GM21576 (cell line): ENCODE data around the gene C2.
"Not testable (repeated sequence)": the region's sequence is repeated elsewhere in the genome, so short reads cannot be mapped to it uniquely, and the experiment has no call there.

Experiments used
- ATAC-seq: cut with Tn5 transposase; IDR thresholded peaks from one replicate; pipeline ENCODE4 v1.9.1; 2021; ENCODE audit warnings: mild to moderate bottlenecking, moderate library complexity; ENCODE audit not compliant: unreplicated experiment

Gene C2

GRCh38 chr6:31972709-31973350 is 45.3 kb downstream of the C2 start:
- ATAC-seq: no peak

GRCh38 chr6:31976065-31976464 is 48.5 kb downstream of the C2 start:
- not testable (repeated sequence) for ATAC-seq

GRCh38 chr6:31977816-31978431 is 50.4 kb downstream of the C2 start:
- no peak for ATAC-seq

- ATAC-seq: no peak
Measured at GRCh38 chr6:31978831-31979230, 51.3 kb downstream of the C2 start.

- ATAC-seq: no peak
Measured at GRCh38 chr6:31979238-31979898, 51.9 kb downstream of the C2 start.

- ATAC-seq: not testable (repeated sequence)
Measured at GRCh38 chr6:31980195-31980876, 52.8 kb downstream of the C2 start.

GRCh38 chr6:31980998-31981397 is 53.5 kb downstream of the C2 start:
- not testable (repeated sequence) for ATAC-seq

- ATAC-seq: not testable (repeated sequence)
Measured at GRCh38 chr6:31981744-31982143, 54.2 kb downstream of the C2 start, which contains the start of gene C4A. C4A (plus strand) TSS chr6:31982057; CDS start chr6:31982108, 51 bp downstream.

GRCh38 chr6:31989363-31989762 is 61.8 kb downstream of the C2 start:
- not testable (repeated sequence) for ATAC-seq

GRCh38 chr6:31994421-31994820 is 66.9 kb downstream of the C2 start:
- not testable (repeated sequence) for ATAC-seq
